Fibroblast of lung (primary cell): ENCODE results near the gene WDR20.

Experiments
- EZH2 ChIP-seq: IDR thresholded peaks from 2 replicates; pipeline ENCODE4 v1.5.1; 2012; ENCODE audit warnings: low read length, control low read depth, mild to moderate bottlenecking; ENCODE audit errors: missing control alignments
- TF ChIP-seq, protein P1 (sequence below), 2 donors: IDR thresholded peaks in 1 of 2; conservative IDR thresholded peaks in 1 of 2; 1 replicate in 1 of 2; 2 replicates in 1 of 2; pipeline ENCODE4 v1.5.1; 2011 to 2012; ENCODE audit warnings: low read length in 2 of 2, control low read depth in 1 of 2, inconsistent platforms in 1 of 2, low read depth in 1 of 2, mild to moderate bottlenecking in 1 of 2

DNA sequence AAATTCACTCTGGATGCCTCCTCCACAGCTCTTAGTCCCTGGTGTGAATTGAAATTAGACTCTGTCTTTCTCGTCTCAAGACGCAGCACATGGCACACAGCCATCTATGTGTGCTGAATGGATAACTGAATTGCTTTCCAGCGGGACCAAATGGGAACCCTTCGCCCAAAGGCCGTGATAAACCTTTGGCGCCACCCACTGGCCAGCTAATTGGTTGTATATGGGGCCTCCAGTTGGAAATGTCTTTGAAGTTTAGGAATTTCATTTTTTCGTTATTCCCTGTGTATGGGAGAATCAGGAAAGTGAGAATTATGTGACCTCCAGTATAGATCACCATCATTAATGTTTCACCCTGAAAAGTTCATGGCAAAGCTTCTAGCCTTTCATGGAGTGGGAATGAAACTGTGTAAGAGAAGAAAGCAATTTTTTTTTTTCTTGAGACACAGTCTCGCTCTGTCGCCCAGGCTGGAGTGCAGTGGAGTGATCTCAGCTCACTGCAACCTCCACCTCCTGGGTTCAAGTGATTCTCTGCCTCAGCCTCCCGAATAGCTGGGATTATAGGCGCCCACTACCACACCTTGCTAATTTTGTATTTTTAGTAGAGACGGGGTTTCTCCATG is 43.0 kb upstream of the WDR20 start:
- no peak for TF ChIP-seq EZH2
- TF ChIP-seq, protein P1, sequence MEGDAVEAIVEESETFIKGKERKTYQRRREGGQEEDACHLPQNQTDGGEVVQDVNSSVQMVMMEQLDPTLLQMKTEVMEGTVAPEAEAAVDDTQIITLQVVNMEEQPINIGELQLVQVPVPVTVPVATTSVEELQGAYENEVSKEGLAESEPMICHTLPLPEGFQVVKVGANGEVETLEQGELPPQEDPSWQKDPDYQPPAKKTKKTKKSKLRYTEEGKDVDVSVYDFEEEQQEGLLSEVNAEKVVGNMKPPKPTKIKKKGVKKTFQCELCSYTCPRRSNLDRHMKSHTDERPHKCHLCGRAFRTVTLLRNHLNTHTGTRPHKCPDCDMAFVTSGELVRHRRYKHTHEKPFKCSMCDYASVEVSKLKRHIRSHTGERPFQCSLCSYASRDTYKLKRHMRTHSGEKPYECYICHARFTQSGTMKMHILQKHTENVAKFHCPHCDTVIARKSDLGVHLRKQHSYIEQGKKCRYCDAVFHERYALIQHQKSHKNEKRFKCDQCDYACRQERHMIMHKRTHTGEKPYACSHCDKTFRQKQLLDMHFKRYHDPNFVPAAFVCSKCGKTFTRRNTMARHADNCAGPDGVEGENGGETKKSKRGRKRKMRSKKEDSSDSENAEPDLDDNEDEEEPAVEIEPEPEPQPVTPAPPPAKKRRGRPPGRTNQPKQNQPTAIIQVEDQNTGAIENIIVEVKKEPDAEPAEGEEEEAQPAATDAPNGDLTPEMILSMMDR (conservative IDR thresholded peaks at IDR 0.05 in 1 of 2, IDR thresholded peaks at IDR 0.05 in 1 of 2; ENCODE audit: low read depth in 1 of 2, low read length in 2 of 2) = peak; percentile 76 to 84
